Effector memory CD4-positive, alpha-beta T cell (primary cell): ENCODE results near the gene HNRNPUL1.

Source experiments
- DNase-seq, 3 donors: peaks; one replicate each; pipeline ENCODE4 v3.0.0-alpha.2; 2020
- H3K27ac ChIP-seq: 2 replicates; pipeline ENCODE4 v1.7.0; 2013; ENCODE audit warnings: mild to moderate bottlenecking, low read length, moderate library complexity; ENCODE audit not compliant: insufficient read depth, poor library complexity, severe bottlenecking
- H3K27me3 ChIP-seq: replicated peaks from 2 replicates; pipeline ENCODE4 v1.7.0; 2013; ENCODE audit warnings: mild to moderate bottlenecking, low read length; ENCODE audit not compliant: insufficient read depth, control insufficient read depth, poor library complexity, severe bottlenecking
- H3K36me3 ChIP-seq: 2 replicates; pipeline ENCODE4 v1.7.0; 2013; ENCODE audit warnings: mild to moderate bottlenecking, low read length, moderate library complexity; ENCODE audit not compliant: control insufficient read depth, insufficient read depth
- H3K4me1 ChIP-seq: 2 replicates; pipeline ENCODE4 v1.7.0; 2013; ENCODE audit warnings: low read length, mild to moderate bottlenecking; ENCODE audit not compliant: control insufficient read depth, insufficient read depth, poor library complexity, severe bottlenecking
- H3K4me3 ChIP-seq: 2 replicates; pipeline ENCODE4 v1.7.0; 2013; ENCODE audit warnings: low read length, low read depth, mild to moderate bottlenecking; ENCODE audit not compliant: insufficient read depth, poor library complexity, severe bottlenecking
- H3K9me3 ChIP-seq: 2 replicates; pipeline ENCODE4 v1.7.0; 2013; ENCODE audit warnings: mild to moderate bottlenecking, low read length, moderate library complexity; ENCODE audit not compliant: control insufficient read depth

The HNRNPUL1 gene

GRCh38 chr19:41253660-41254059 is 10.5 kb upstream of the HNRNPUL1 start:
- Histone ChIP-seq H3K27ac (no peak overlapping the region), H3K36me3 (no peaks in the 10 kb centered on the region), H3K4me3 (no peak overlapping the region), H3K4me1 (no peaks in the 10 kb centered on the region), H3K27me3 (no peaks in the 10 kb centered on the region), H3K9me3 (no peaks in the 10 kb centered on the region)
- DNase-seq = no peak

- no peak for DNase-seq
- no peak overlapping the region for H3K27ac ChIP-seq
- H3K4me1 ChIP-seq = no peaks in the 10 kb centered on the region
- H3K9me3 ChIP-seq = no peaks in the 10 kb centered on the region
- H3K36me3 ChIP-seq = no peaks in the 10 kb centered on the region
- no peak overlapping the region for H3K4me3 ChIP-seq
- no peaks in the 10 kb centered on the region for H3K27me3 ChIP-seq
Measured at GRCh38 chr19:41255171-41255570, 9.0 kb upstream of the HNRNPUL1 start.

GRCh38 chr19:41261474-41262190 is 2.5 kb upstream of the HNRNPUL1 start:
- peak overlapping the region; percentile 19 for H3K4me3 ChIP-seq
- peak overlapping the region; percentile 100 for H3K27ac ChIP-seq
- H3K9me3 ChIP-seq = no peaks in the 10 kb centered on the region
- no peak for DNase-seq
- peaks cover 7% of the 10 kb centered on the region for H3K4me1 ChIP-seq
- no peaks in the 10 kb centered on the region for H3K36me3 ChIP-seq
- H3K27me3 ChIP-seq = no peaks in the 10 kb centered on the region

GRCh38 chr19:41263042-41263849 is 926 bp upstream of the HNRNPUL1 start:
- Histone ChIP-seq H3K4me1 (peaks cover 18% of the 10 kb centered on the region), H3K27ac (peak overlapping the region; percentile 100), H3K9me3 (no peaks in the 10 kb centered on the region), H3K27me3 (no peaks in the 10 kb centered on the region), H3K4me3 (peak overlapping the region; percentile 79), H3K36me3 (peaks cover 4% of the 10 kb centered on the region)
- peak; percentile 90 to 92 (median 91) for DNase-seq

GRCh38 chr19:41264581-41265394 is 616 bp downstream of the HNRNPUL1 start:
- DNase-seq = peak in 2 of 3 donors; percentile 17 to 26
- H3K4me1 ChIP-seq = peaks cover 18% of the 10 kb centered on the region
- H3K4me3 ChIP-seq = peak overlapping the region; percentile 76
- peaks cover 19% of the 10 kb centered on the region for H3K36me3 ChIP-seq
- no peaks in the 10 kb centered on the region for H3K9me3 ChIP-seq
- no peaks in the 10 kb centered on the region for H3K27me3 ChIP-seq
- H3K27ac ChIP-seq = peak overlapping the region; percentile 96

GRCh38 chr19:41265395-41266153 is 1.4 kb downstream of the HNRNPUL1 start:
- peaks cover 18% of the 10 kb centered on the region for H3K4me1 ChIP-seq
- peak overlapping the region; percentile 76 for H3K4me3 ChIP-seq
- peak overlapping the region; percentile 96 for H3K27ac ChIP-seq
- H3K27me3 ChIP-seq = no peaks in the 10 kb centered on the region
- H3K9me3 ChIP-seq = no peaks in the 10 kb centered on the region
- H3K36me3 ChIP-seq = peaks cover 26% of the 10 kb centered on the region
- DNase-seq = no peak

GRCh38 chr19:41269055-41269454 is 4.9 kb downstream of the HNRNPUL1 start:
- peaks cover 61% of the 10 kb centered on the region for H3K36me3 ChIP-seq
- H3K27ac ChIP-seq = no peak overlapping the region
- no peak for DNase-seq
- H3K27me3 ChIP-seq = no peaks in the 10 kb centered on the region
- H3K4me1 ChIP-seq = peaks cover 16% of the 10 kb centered on the region
- H3K9me3 ChIP-seq = no peaks in the 10 kb centered on the region
- no peak overlapping the region for H3K4me3 ChIP-seq

GRCh38 chr19:41269571-41269970 is 5.4 kb downstream of the HNRNPUL1 start:
- no peak overlapping the region for H3K4me3 ChIP-seq
- no peak for DNase-seq
- no peaks in the 10 kb centered on the region for H3K9me3 ChIP-seq
- no peaks in the 10 kb centered on the region for H3K27me3 ChIP-seq
- H3K4me1 ChIP-seq = peaks cover 16% of the 10 kb centered on the region
- H3K27ac ChIP-seq = no peak overlapping the region
- H3K36me3 ChIP-seq = peaks cover 66% of the 10 kb centered on the region

GRCh38 chr19:41273076-41273475 is 8.9 kb downstream of the HNRNPUL1 start:
- Histone ChIP-seq H3K4me3 (no peak overlapping the region), H3K9me3 (no peaks in the 10 kb centered on the region), H3K4me1 (no peaks in the 10 kb centered on the region), H3K27ac (no peak overlapping the region), H3K27me3 (no peaks in the 10 kb centered on the region), H3K36me3 (peaks cover 99% of the 10 kb centered on the region)
- no peak for DNase-seq
